Activated CD4-positive, alpha-beta T cell treated with anti-CD3 and anti-CD28 coated beads, Interleukin-2, Interleukin-6, amounts not matched to agents 100 ng/mL and 50 ng/mL, durations not matched to agents 16 hours and 8 hours (primary cell): ENCODE results near the gene LARP1.
"Not testable (repeated sequence)": the region's sequence is repeated elsewhere in the genome, so short reads cannot be mapped to it uniquely, and the experiment has no call there.

Experiments used
- DNase-seq: peaks from one replicate; pipeline ENCODE4 v3.0.0-alpha.2; 2020

LARP1 gene

DNA sequence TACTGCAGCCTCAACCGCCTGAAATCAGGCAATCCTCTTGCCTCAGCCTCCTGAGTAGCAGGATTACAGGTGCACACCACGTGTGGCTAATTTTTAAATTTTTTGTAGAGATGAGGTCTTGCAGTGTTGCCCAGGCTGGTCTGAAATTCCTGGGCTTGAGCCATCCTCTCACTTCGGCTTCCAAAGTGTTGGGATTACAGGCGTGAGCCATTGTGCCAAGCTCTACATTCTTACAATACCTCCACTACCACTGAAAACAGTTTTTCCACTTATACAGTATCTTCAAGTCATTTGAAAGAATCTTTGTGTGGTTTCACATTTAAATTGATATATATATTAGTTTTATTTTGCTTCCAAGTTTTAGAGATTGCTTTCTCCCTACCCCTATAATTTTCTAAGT lies 42.6 kb downstream of the LARP1 start:
- DNase-seq, result no peak

DNA sequence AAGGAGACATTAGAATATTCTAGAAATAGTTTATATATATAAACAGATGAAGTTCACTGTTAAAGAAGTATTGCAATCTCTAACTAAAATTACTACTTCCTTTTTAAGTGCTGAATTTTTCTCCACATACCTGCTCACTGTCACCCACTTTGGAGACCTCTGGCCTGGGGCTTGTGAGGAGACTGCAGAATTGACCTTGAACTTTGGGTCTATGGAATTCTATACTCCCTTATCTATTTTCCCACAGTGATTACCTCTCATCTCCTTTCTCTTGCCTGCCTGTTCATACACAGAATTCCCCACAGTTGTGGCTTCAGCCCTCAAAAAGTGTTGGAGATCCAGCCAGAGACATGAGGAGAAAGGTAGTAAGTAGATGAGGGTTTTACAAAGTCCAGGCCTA lies 45.4 kb downstream of the LARP1 start:
- no peak for DNase-seq

DNA sequence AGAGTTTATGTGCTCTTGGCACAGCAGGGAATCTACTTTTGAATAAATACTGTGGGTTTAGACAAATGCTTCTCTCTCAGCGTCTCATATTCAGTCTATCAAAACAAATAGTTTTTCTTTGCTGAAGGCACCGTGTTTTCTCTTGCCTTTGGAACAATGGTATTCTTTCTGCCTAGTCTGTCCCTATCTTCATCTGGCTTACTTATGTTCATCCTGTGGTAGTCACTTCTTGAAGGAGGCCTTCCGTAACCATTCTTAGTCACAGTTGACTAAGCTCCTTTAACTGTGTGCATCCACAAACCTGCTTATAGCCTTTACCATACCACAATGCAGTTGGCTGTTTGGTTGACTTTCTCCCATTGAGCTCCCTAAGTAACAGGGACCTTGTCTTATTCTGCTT lies 45.9 kb downstream of the LARP1 start:
- DNase-seq, result no peak

DNA sequence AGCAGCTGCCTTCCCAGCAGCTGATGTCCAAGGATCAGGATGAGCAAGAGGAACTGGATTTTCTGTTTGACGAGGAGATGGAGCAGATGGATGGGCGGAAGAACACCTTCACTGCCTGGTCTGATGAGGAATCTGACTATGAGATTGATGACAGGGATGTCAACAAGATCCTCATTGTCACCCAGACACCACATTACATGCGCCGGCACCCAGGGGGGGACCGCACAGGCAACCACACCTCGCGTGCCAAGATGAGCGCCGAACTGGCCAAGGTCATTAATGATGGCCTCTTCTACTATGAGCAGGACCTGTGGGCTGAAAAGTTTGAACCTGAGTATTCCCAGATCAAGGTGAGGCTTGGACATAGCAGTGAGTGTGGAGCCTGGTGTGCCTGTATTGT lies 46.9 kb downstream of the LARP1 start:
- no peak for DNase-seq

- DNase-seq, result no peak
Measured at GRCh38 chr5:154806176-154806575, 51.0 kb downstream of the LARP1 start.

GRCh38 chr5:154811239-154811638 lies 56.1 kb downstream of the LARP1 start:
- DNase-seq, result no peak

- peak; percentile 67 for DNase-seq
Measured at GRCh38 chr5:154811653-154812465, 56.7 kb downstream of the LARP1 start.

- no peak for DNase-seq
Measured at GRCh38 chr5:154813158-154813557, 58.0 kb downstream of the LARP1 start.

- no peak for DNase-seq
Measured at GRCh38 chr5:154813736-154814135, 58.6 kb downstream of the LARP1 start.

- no peak for DNase-seq
Measured at GRCh38 chr5:154815025-154815424, 59.8 kb downstream of the LARP1 start.

DNA sequence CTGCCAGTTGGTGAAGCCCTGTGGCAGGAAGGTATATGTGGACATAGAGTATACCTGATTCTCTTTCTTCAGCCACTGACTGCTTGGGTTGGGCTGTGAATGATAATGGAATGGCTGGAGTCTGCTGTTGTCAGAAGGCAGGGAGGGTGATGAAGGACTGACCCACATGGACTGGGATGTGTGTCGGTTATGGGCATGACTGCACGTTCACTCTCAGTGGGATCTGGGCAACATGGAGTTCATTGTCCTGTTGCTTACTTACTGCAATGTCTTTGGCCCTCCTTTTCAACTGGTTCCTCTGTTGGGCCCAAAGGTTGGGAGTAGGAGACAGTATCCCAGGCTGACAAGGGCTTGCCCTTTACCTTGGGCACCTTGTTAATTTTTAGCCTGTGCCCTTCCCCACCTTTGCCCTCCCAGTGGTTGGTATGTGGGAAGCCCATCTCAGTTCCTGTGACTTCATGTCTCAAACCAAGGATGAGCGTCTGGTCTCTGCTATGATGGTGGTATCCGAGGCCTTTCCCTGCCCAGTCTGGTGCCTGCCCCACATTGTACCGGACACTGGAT lies 60.6 kb downstream of the LARP1 start:
- no peak for DNase-seq

GRCh38 chr5:154816891-154817492 lies 61.8 kb downstream of the LARP1 start:
- DNase-seq, result no peak

DNA sequence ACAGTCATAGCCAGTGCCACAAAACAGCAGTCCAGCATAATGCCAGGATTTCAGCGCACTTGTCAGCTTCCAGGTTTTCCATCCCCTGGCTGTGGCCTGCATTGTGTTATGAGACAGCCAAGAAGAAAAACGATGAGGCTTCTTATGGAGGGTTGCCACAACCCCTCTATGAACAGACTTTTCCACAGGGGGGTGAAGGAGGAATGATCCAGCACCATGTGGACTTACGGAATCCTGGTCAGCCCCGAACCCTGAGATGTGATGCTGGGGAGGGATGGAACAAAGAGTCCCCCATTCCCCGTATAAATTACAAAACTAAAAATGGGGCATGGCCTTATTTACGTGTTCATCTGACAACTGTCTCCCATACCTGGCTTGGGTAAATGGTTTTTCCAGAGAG lies 62.6 kb downstream of the LARP1 start:
- no peak for DNase-seq

DNA sequence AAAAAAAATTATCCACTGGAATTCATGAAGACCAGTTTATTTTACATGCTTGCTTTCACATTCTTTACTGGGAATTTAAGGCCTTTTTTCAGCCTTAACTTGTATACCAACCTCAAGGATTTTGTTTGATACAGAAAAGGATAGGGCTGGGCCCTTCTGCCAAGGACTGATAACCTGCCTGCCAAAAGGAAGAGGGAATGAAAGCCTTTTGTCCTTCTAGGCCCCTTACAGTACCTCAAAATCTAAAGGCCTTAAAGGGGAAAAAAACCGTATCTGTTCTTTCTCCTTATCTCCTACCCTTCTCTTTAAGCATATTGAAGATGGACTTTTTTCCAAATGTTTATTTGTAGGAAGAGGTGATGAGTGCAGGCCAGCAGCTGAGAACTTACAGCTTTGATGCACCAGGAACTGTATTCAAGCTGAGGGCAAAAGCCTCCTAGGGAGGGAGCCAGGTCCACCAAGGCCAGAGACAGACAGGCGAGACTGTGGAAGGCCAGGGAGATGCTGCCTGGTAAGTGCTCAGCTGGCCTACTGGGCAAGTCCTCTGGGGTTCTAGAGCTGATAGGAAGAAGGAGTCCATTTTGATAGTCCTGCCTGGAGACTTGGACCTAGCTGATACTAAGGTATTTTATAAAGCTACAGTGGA lies 63.4 kb downstream of the LARP1 start:
- no peak for DNase-seq

DNA sequence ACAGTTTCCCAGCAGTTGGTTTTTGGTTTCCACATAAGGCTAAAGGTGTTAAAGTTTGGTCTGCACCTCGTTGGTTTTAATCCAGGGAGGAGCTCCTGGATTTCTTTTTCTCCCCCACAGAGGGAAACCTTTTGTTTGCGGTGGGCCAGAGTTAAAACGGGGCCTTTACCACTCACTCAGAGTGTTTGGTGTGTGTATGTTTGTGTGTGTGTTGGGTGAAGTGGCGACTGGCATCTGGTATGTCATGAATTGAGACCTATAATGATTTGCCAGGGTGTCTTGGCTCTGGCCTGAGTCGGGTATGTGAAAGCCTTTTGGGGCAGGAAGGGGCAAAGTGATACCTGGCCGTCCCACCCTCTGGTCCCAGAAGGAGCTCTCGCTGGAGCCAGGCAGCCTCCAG lies 64.4 kb downstream of the LARP1 start:
- DNase-seq, result no peak

DNA sequence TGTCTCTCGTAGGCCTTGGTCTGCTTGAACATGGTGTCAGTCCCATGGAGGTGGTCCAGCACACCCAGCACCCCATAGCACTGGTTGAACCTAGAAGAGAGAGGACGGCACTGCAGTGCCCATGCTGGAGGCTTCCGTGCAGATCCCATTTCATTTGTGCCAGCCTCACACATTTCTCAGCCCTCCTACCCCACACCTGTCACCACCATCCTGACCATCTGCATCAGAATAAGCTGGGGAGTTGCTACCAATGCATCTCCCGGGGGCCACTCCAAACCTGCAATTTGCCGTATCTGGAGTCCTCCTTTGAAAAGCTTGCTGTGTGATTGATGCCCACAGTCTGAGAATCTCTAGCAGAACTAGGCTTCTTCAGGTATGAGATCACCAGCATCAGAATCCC lies 65.2 kb downstream of the LARP1 start:
- no peak for DNase-seq

DNA sequence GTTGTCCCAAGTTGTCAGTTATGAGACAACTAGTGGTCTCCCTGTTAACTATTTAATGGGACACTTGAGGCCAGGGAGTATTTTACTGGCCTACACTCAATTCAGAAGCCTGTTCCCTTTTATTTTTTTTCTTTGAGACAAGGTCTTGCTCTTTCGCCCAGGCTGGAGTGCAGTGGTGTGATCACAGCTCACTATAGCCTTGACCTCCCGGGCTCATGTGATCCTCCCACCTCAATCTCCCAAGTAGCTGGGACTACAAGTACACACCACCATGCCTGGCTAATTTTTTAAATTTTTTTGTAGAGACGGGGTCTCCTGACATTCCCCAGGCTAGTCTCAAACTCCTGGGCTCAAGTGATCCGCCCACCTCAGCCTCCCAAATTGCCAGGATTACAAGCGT lies 67.7 kb downstream of the LARP1 start:
- DNase-seq, result not testable (repeated sequence)

DNA sequence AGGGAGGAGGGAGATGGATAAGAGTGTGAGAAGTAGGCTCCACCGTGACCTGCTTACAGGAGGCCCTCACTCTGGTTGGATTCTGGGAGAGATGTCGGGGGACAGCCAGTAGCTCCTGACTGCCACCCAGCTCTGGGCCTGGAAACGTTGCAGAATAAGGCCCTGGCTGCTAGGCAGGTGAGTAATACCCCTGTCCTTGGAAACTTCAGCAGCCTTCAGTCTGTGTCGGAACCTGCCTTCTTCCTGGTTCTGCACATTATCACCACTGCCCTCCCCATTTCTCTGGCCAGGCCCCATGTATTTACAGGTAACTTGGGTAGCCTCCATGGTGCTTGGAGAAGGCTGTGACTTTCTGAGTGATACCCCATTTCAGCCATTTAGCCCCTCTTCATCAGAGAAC lies 68.4 kb downstream of the LARP1 start:
- no peak for DNase-seq

DNA sequence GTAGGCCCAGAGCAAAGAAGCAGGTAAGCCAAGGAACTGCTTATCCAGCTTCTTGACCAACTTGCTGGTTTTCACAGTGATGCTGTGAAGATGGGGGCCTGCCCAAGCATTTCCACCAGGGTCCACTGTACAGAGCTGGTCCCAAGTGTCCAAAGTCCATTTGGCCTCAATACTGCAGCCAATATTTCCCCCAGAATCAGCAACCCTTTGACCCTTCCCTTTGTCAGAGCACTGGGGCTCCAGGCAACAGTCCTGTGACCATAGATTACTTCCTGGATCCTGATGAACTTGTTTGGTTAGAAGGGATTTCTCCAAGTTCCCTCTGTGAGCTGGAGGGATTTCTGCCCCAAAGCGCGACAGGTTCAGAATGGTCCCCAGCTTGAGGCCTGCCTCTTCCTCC lies 68.9 kb downstream of the LARP1 start:
- DNase-seq, result no peak

DNA sequence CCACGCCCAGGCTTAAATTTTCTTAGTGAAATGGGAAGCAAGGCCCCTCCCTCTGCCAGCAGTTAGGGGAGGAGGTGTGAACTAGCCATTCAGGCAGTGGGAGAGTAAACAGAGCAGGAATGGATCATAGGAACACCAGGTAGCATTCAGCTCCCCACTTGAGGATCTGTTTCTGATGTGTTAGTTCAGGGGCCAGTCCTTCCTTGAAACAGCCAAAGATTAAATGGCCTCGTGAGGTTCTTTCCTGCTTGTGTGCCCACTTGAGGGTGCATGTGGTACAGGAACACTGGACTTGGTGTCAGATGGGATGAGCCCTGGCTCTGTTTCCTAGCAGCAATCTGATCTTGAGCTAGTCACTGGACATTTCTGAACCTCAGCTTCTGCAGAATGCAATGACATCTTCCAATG lies 74.0 kb downstream of the LARP1 start:
- DNase-seq, result no peak

DNA sequence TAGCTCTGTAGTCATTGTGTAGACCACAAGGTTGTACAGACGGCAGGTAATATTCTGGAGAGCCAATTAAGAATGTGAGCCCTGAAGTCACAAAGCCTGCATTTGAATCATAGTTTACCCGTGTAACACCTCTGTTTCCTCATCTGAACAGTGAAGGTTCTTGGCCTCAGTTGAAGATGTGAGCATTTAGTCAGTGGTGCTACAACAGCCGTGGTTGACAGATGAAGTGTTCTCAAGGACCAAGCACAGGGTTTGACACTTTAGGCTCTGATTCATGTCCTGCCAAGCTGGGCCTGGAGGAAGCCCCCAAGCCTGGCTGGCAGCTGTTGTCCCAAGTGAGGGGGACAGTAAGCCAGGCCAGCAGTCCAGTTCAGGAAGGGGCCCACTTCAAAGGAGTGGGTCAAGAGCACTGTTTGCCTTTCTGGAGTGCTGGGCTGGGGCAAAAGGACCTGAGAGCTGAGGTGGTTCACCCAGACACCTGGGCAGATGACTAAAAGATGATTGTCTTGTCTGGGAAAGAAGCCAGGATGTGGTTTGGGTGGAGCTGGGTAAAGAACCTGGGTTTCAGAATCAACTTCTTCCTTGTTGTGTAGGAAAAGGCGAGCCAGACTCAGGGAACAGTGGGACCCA lies 74.5 kb downstream of the LARP1 start:
- DNase-seq, result peak; percentile 43

DNA sequence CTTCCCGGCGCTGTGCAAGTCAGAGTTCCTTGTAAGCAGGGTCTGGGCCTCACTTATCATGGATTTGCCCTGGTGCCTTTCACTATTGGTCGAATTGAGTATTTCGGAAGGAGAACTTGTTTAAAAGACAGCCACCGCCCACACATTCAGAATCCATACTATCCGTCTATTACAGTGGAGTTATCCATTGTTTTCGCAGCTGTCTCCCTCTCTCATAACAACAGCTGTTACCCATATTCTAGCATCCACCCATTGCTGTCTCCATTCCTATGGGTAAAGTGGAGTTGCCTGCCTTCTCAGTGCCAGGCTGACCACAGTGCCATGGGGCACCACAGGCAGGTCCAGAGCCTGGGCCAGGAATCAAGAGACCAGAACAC lies 75.0 kb downstream of the LARP1 start:
- no peak for DNase-seq

- no peak for DNase-seq
Measured at GRCh38 chr5:154830596-154830995, 75.4 kb downstream of the LARP1 start.

DNA sequence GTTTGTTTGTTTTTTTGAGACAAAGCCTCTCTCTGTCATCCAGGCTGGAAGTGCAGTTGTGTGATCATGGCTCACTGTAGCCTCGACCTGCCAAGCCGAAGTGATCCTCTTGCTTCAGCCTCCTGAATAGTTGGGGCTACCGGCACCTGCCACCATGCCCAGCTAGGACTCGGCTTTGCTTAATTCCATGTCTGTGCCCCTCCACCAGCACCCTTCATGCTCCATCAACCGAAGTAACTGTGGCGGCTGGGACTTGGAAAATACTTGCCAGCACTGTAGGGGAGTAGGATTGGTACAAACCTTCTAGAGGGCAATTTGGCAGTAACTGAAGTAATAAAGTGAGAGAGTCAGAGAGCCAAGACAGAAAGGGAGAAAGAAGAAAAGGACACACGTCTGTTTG lies 76.3 kb downstream of the LARP1 start:
- no peak for DNase-seq
